ENCODE data around the gene SEPTIN2. TPM values are rescaled to one million over a fixed set of nuclear protein-coding genes. Genes with fewer than 3 reads are reported as not detected.

The SEPTIN2 gene
- total and polyA plus RNA-seq, 10 of the 15 experiments (the other 5 are each of a cell fraction or from before 2014, with no cell fraction given): 169 to 474 (median 269) TPM

DNA sequence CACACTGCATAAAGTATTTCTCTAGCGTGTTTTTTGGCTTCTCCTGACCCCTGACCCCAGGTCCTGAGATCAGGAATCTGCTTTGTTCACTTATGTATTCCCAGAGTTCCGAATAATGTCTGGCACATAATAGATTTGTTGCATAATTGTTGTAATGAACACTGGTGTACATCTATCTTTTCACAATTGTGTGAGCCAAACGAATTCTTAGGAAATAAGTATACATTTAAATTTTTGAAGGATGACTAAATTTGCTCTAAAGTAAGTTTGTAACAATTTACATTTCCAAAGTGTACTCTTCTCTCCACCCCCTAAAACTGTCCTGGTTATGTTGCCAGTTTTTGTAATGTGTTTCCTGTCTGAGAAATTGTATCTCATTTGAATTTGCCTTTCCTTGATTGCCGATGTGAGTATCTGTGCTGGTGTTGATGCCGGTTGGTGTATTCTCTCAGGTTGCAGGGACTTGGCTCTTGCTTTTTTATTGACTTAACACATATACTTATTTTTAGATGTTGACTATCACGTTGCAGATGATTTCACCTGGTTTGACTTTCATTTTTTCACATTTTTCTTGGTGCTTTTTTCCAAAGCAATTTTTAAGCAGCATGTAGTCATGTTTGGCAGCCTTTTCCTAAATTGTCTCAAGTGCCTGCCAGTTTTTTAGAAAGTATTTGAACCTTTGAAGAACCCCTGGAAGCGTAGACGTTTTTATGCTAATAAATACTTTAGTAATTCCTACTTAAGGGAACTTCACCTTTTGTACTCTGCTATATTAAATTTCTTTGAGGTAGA is 24.3 kb downstream of the SEPTIN2 start:
- Histone ChIP-seq H3K27ac (ENCODE audit: control insufficient read depth, insufficient read depth) (no peak overlapping the region), H3K4me3 (no peak overlapping the region), H3K36me3 (ENCODE audit: control insufficient read depth in 2 of 2, insufficient read depth in 2 of 2, low read length in 1 of 2) (peaks cover 15 to 54% of the 10 kb centered on the region in 2 experiments), H3K9ac (ENCODE audit: control insufficient read depth, insufficient read depth, low read length) (no peak overlapping the region), H3K79me2 (ENCODE audit: control insufficient read depth, insufficient read depth, low read length) (peaks cover 2% of the 10 kb centered on the region), H3K27me3 (replicated peaks in 1 of 2; ENCODE audit: control insufficient read depth in 2 of 2, insufficient read depth in 2 of 2, low read length in 1 of 2) (no peaks in the 10 kb centered on the region), H3K4me1 (ENCODE audit: control insufficient read depth, insufficient read depth, low read length) (peaks cover 14% of the 10 kb centered on the region), H3K4me2 (ENCODE audit: control insufficient read depth, insufficient read depth) (no peak overlapping the region), H3K9me3 (replicated peaks; ENCODE audit: control insufficient read depth, insufficient read depth, low read length) (no peaks in the 10 kb centered on the region), H4K20me1 (ENCODE audit: control insufficient read depth, insufficient read depth) (peaks cover 2% of the 10 kb centered on the region; the same call in 1 of the 2 replicates), H2AFZ (ENCODE audit: control insufficient read depth, low read depth, low read length) (no peak overlapping the region)
- DNase-seq (ENCODE audit: low read depth, low spot score) (no peak), FAIRE-seq (no peak), ATAC-seq (no peak)
- intact Hi-C loops (cut with micrococcal nuclease; ENCODE audit: unreplicated experiment) (no loop called here), in situ Hi-C loops (cut with MboI) (no loop called here)
- ChIA-PET POLR2A (no interaction called here), RAD21 (ENCODE audit: unreplicated experiment) (no interaction called here), CTCF (interaction anchor here (0.7 to 1.6 kb wide), 3 partner anchors 11 to 52 kb away, joined by 3 to 4 read pairs (median 4); no protein-coding TSS in a partner anchor), SMC1A (ENCODE audit: uncharacterized antibody, unreplicated experiment) (interaction anchor here (1.0 to 1.2 kb wide), 3 partner anchors 9 to 52 kb away, joined by 3 to 6 read pairs (median 3); no protein-coding TSS in a partner anchor)
- no TSS peak for BruUV-seq (replicated peaks)
- 72% methylated on average over 8 of the region's 8 CpGs for WGBS (ENCODE audit: insufficient coverage, insufficient replicate concordance, low lambda C conversion rate, missing lambda C conversion rate)
- no peak for TF ChIP-seq SPI1 (IDR thresholded peaks at IDR 0.05; ENCODE audit: borderline replicate concordance, insufficient read depth, low read depth, low read length)
- no peak for TF ChIP-seq CEBPZ (IDR thresholded peaks at IDR 0.05; ENCODE audit: low read depth, low read length)
- TF ChIP-seq SREBF2 (IDR thresholded peaks at IDR 0.05; ENCODE audit: low read length): no peak
- no peak for TF ChIP-seq USF2 (IDR thresholded peaks at IDR 0.05; ENCODE audit: borderline replicate concordance, low read depth, low read length)
- no peak for TF ChIP-seq BCL3 (IDR thresholded peaks at IDR 0.05; ENCODE audit: borderline replicate concordance, insufficient read depth, low read depth, low read length, poor library complexity, severe bottlenecking)
- TF ChIP-seq POLR2A (IDR thresholded peaks at IDR 0.05; ENCODE audit: low read depth, low read length): no peak
- TF ChIP-seq E2F8 (IDR thresholded peaks at IDR 0.05; ENCODE audit: low read depth, partially characterized antibody): no peak
- TF ChIP-seq, protein P1, sequence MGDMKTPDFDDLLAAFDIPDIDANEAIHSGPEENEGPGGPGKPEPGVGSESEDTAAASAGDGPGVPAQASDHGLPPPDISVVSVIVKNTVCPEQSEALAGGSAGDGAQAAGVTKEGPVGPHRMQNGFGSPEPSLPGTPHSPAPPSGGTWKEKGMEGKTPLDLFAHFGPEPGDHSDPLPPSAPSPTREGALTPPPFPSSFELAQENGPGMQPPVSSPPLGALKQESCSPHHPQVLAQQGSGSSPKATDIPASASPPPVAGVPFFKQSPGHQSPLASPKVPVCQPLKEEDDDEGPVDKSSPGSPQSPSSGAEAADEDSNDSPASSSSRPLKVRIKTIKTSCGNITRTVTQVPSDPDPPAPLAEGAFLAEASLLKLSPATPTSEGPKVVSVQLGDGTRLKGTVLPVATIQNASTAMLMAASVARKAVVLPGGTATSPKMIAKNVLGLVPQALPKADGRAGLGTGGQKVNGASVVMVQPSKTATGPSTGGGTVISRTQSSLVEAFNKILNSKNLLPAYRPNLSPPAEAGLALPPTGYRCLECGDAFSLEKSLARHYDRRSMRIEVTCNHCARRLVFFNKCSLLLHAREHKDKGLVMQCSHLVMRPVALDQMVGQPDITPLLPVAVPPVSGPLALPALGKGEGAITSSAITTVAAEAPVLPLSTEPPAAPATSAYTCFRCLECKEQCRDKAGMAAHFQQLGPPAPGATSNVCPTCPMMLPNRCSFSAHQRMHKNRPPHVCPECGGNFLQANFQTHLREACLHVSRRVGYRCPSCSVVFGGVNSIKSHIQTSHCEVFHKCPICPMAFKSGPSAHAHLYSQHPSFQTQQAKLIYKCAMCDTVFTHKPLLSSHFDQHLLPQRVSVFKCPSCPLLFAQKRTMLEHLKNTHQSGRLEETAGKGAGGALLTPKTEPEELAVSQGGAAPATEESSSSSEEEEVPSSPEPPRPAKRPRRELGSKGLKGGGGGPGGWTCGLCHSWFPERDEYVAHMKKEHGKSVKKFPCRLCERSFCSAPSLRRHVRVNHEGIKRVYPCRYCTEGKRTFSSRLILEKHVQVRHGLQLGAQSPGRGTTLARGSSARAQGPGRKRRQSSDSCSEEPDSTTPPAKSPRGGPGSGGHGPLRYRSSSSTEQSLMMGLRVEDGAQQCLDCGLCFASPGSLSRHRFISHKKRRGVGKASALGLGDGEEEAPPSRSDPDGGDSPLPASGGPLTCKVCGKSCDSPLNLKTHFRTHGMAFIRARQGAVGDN (IDR thresholded peaks at IDR 0.05): no peak

Data from GM12878 (cell line).